Measurements from ENCODE around the gene MACROH2A2.

DNA sequence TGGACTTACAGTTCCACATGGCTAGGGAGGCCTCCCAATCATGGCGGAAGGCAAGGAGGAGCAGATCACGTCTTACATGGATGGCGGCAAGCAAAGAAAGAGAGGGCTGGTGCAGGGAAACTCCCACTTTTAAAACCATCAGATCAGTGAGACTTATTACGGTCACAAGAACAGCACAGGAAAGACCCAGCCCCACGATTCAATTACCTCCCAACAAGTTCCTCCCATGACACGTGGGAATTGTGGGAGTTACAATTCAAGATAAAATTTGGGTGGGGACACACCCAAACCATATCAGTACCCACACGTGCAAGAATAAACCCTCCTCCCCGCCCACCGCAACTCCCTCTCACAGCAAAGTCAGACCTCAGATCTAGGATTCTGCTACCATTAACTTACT lies 84.5 kb downstream of the MACROH2A2 start:
- TF ChIP-seq EZH2 (IDR thresholded peaks at IDR 0.05) (no peak), POLR2AphosphoS5 (IDR thresholded peaks at IDR 0.05; ENCODE audit: borderline replicate concordance, low read depth, low read length) (no peak)

Measured in SK-N-MC (cell line).